IMR-90 (cell line): Measurements from ENCODE around the gene TRAFD1. TPM values are rescaled to one million over a fixed set of nuclear protein-coding genes. Genes with fewer than 3 reads are reported as not detected.

Experiments
- ATAC-seq: fragments of 200-7000 bp; cut with Tn5 transposase; 2 replicates; pipeline ENCODE4 v1.9.1; 2020; ENCODE audit warnings: low read depth, mild to moderate bottlenecking, moderate library complexity
- BruUV-seq: library from RNA; stranded (reverse); fragments of 400-500 nt; replicated peaks from 2 replicates; lab custom pipeline; 2021; lab: Mats Ljungman, UMichigan
- CTCF ChIA-PET: fragments of 300-600 bp; formaldehyde crosslinking; extraction: SDS; loops from one replicate; lab custom pipeline; 2021; ENCODE audit warnings: antibody characterized with exemption; lab: Yijun Ruan, JAX
- POLR2A ChIA-PET: fragments of 300-600 bp; sonication (Branson Sonifier 250); formaldehyde crosslinking; loops from one replicate; lab custom pipeline; 2022; ENCODE audit warnings: antibody characterized with exemption; ENCODE audit not compliant: unreplicated experiment; lab: Charles Lee
- DNase-seq: peaks from one replicate; pipeline ENCODE4 v3.0.0; 2013
- H2AFZ ChIP-seq: replicated peaks from 2 replicates; pipeline ENCODE3; 2013; ENCODE audit warnings: low read length, mild to moderate bottlenecking; ENCODE audit not compliant: poor library complexity
- H2AK5ac ChIP-seq: 2 replicates; pipeline ENCODE4 v1.6.1; 2013; ENCODE audit warnings: low read depth, low read length, inconsistent platforms
- H2AK9ac ChIP-seq: replicated peaks from 2 replicates; pipeline ENCODE3; 2013; ENCODE audit warnings: mild to moderate bottlenecking, low read depth, low read length, moderate library complexity; ENCODE audit not compliant: poor library complexity
- H2BK120ac ChIP-seq: 2 replicates; pipeline ENCODE4 v1.6.1; 2013; ENCODE audit warnings: low read depth, low read length, inconsistent platforms
- H2BK15ac ChIP-seq: 3 replicates; pipeline ENCODE4 v1.6.1; 2013; ENCODE audit warnings: low read depth, low read length, inconsistent platforms
- H2BK20ac ChIP-seq: 2 replicates; pipeline ENCODE4 v1.6.1; 2013; ENCODE audit warnings: low read depth, mild to moderate bottlenecking, inconsistent platforms, low read length, moderate library complexity
- H2BK5ac ChIP-seq: 2 replicates; pipeline ENCODE4 v1.6.1; 2013; ENCODE audit warnings: mild to moderate bottlenecking, low read depth, low read length, inconsistent platforms; ENCODE audit not compliant: poor library complexity, severe bottlenecking
- H3K14ac ChIP-seq: replicated peaks from 2 replicates; pipeline ENCODE4 v1.6.1; 2013; ENCODE audit warnings: low read depth, low read length, inconsistent platforms
- H3K18ac ChIP-seq: 2 replicates; pipeline ENCODE4 v1.6.1; 2013; ENCODE audit warnings: low read depth, low read length, control low read depth
- H3K23ac ChIP-seq: 2 replicates; pipeline ENCODE4 v1.6.1; 2013; ENCODE audit warnings: low read depth, low read length, inconsistent platforms
- H3K27ac ChIP-seq: 2 replicates; pipeline ENCODE4 v1.5.1; 2013; ENCODE audit warnings: mild to moderate bottlenecking, control low read depth, low read length; ENCODE audit not compliant: insufficient read depth
- H3K27me3 ChIP-seq: 2 replicates; pipeline ENCODE4 v1.6.1; 2013; ENCODE audit warnings: low read length; ENCODE audit not compliant: control insufficient read depth, insufficient read depth
- H3K36me3 ChIP-seq: 2 replicates; pipeline ENCODE4 v1.6.1; 2013; ENCODE audit warnings: low read length, mixed read lengths; ENCODE audit not compliant: control insufficient read depth, insufficient read depth
- H3K4ac ChIP-seq: 2 replicates; pipeline ENCODE4 v1.6.1; 2013; ENCODE audit warnings: low read depth, low read length, inconsistent platforms
- H3K4me1 ChIP-seq: 2 replicates; pipeline ENCODE4 v1.6.1; 2013; ENCODE audit warnings: low read length, mixed read lengths; ENCODE audit not compliant: control insufficient read depth, insufficient read depth
- H3K4me2 ChIP-seq: 2 replicates; pipeline ENCODE4 v1.6.1; 2013; ENCODE audit warnings: low read depth, mild to moderate bottlenecking, control low read depth, low read length, moderate library complexity
- H3K4me3 ChIP-seq: 2 replicates; pipeline ENCODE4 v1.5.1; 2013; ENCODE audit warnings: low read depth, mild to moderate bottlenecking, control low read depth, low read length, moderate library complexity; ENCODE audit not compliant: insufficient read depth
- H3K56ac ChIP-seq: 2 replicates; pipeline ENCODE4 v1.6.1; 2013; ENCODE audit warnings: low read length, inconsistent platforms; ENCODE audit not compliant: insufficient read depth; ENCODE audit errors: extremely low read depth
- H3K79me1 ChIP-seq, 2 experiments: 2 replicates each; pipeline ENCODE4 v1.6.1; 2013; ENCODE audit warnings: low read length in 2 of 2, inconsistent platforms in 1 of 2, low read depth in 1 of 2
- H3K9ac ChIP-seq: 2 replicates; pipeline ENCODE4 v1.6.1; 2013; ENCODE audit warnings: low read depth, low read length, control low read depth
- H3K9me1 ChIP-seq: 2 replicates; pipeline ENCODE4 v1.6.1; 2013; ENCODE audit warnings: low read length, inconsistent platforms; ENCODE audit not compliant: insufficient read depth
- H3K9me3 ChIP-seq: 2 replicates; pipeline ENCODE4 v1.6.1; 2013; ENCODE audit warnings: low read length; ENCODE audit not compliant: control insufficient read depth, insufficient read depth
- H4K20me1 ChIP-seq: 2 replicates; pipeline ENCODE4 v1.6.1; 2013; ENCODE audit warnings: low read length, inconsistent platforms; ENCODE audit not compliant: insufficient read depth
- H4K5ac ChIP-seq: 2 replicates; pipeline ENCODE4 v1.6.1; 2013; ENCODE audit warnings: mild to moderate bottlenecking, low read depth, low read length, control low read depth
- H4K8ac ChIP-seq, 2 experiments: 2 replicates each; pipeline ENCODE4 v1.6.1; 2013; ENCODE audit warnings: low read depth in 2 of 2, low read length in 2 of 2, control low read depth in 1 of 2, inconsistent platforms in 1 of 2
- H4K91ac ChIP-seq: 2 replicates; pipeline ENCODE4 v1.6.1; 2013; ENCODE audit warnings: low read depth, low read length, inconsistent platforms; ENCODE audit not compliant: insufficient read depth
- BHLHE40 ChIP-seq: fragments of 150-350 bp; IDR thresholded peaks from 2 replicates; pipeline ENCODE4 v1.6.1; 2016; ENCODE audit warnings: mild to moderate bottlenecking, low read depth, low read length
- CEBPB ChIP-seq: IDR thresholded peaks from 2 replicates; pipeline ENCODE4 v1.6.1; 2012; ENCODE audit warnings: low read depth, low read length, improper control_type of control experiment
- CHD1 ChIP-seq: IDR thresholded peaks from 2 replicates; pipeline ENCODE4 v1.6.1; 2012; ENCODE audit warnings: low read depth, low read length, improper control_type of control experiment
- CTCF ChIP-seq: conservative IDR thresholded peaks from 2 replicates; pipeline ENCODE4 v1.5.1; 2012; ENCODE audit warnings: mild to moderate bottlenecking, low read depth, low read length, improper control_type of control experiment
- ELK1 ChIP-seq: fragments of 150-350 bp; IDR thresholded peaks from 2 replicates; pipeline ENCODE4 v1.6.1; 2016; ENCODE audit warnings: low read depth, mild to moderate bottlenecking, low read length, moderate library complexity, borderline replicate concordance
- FOS ChIP-seq: fragments of 150-350 bp; IDR thresholded peaks from 2 replicates; pipeline ENCODE4 v1.6.1; 2016; ENCODE audit warnings: low read depth, low read length
- MAFK ChIP-seq: IDR thresholded peaks from 2 replicates; pipeline ENCODE4 v1.6.1; 2012; ENCODE audit warnings: low read depth, low read length, improper control_type of control experiment
- MAZ ChIP-seq: IDR thresholded peaks from 2 replicates; pipeline ENCODE4 v1.6.1; 2012; ENCODE audit warnings: low read depth, mild to moderate bottlenecking, low read length, improper control_type of control experiment, moderate library complexity, borderline replicate concordance
- MXI1 ChIP-seq: IDR thresholded peaks from 2 replicates; pipeline ENCODE4 v1.6.1; 2012; ENCODE audit warnings: low read depth, mild to moderate bottlenecking, low read length, moderate library complexity, borderline replicate concordance
- POLR2A ChIP-seq: IDR thresholded peaks from 2 replicates; pipeline ENCODE4 v1.6.1; 2012; ENCODE audit warnings: mild to moderate bottlenecking, low read depth, low read length
- RAD21 ChIP-seq: IDR thresholded peaks from 2 replicates; pipeline ENCODE4 v1.6.1; 2012; ENCODE audit warnings: low read length, improper control_type of control experiment
- RCOR1 ChIP-seq: IDR thresholded peaks from 2 replicates; pipeline ENCODE4 v1.6.1; 2012; ENCODE audit warnings: mild to moderate bottlenecking, low read length, improper control_type of control experiment; ENCODE audit not compliant: insufficient replicate concordance
- RFX5 ChIP-seq: IDR thresholded peaks from 2 replicates; pipeline ENCODE4 v1.8.0; 2012; ENCODE audit warnings: low read depth, mild to moderate bottlenecking, low read length, moderate library complexity
- SMC3 ChIP-seq: fragments of 150-350 bp; IDR thresholded peaks from 2 replicates; pipeline ENCODE4 v1.6.1; 2016; ENCODE audit warnings: low read depth, mild to moderate bottlenecking, antibody characterized with exemption, low read length, moderate library complexity
- WGBS, 2 experiments: methylation state at CpG; one replicate each; pipeline versions ENCODE4 v1.1.5 to v1.1.7; 2013; ENCODE audit warnings: missing lambda C conversion rate in 2 of 2; ENCODE audit not compliant: insufficient read length in 1 of 2; ENCODE audit errors: extremely low coverage in 2 of 2; 5-methylcytosine and 5-hydroxymethylcytosine counted together
- dilution Hi-C: fragments of 300-500 bp; cut with HindIII; formaldehyde crosslinking; loops from one replicate; pipeline ENCODE4 v1.14.3; 2018; ENCODE audit warnings: low sequenced_read_pairs; ENCODE audit not compliant: unreplicated experiment
- in situ Hi-C: fragments of 300-500 bp; cut with MboI; formaldehyde crosslinking; loops from 3 replicates; pipeline ENCODE4 v1.14.3; 2019; ENCODE audit warnings: low sequenced_read_pairs, inconsistent platforms, mixed read lengths
- intact Hi-C: fragments of 100-400 bp; cut with micrococcal nuclease; formaldehyde crosslinking; loops from 2 replicates; pipeline ENCODE4 v1.10.0; 2022
- polyA plus RNA-seq, 3 experiments: library from polyadenylated mRNA; depleted of rRNA; stranded (reverse); fragments of >200 nt; gene quantifications; 2 replicates each; pipeline ENCODE4 v1.2.3, GENCODE V29; 2012; ENCODE audit warnings: low replicate concordance in 1 of 3
- total RNA-seq: library from RNA; depleted of rRNA; stranded (reverse); fragments of >200 nt; gene quantifications from 2 replicates; pipeline ENCODE4 v1.2.3, GENCODE V29; 2012
- TF ChIP-seq, protein P1 (sequence below): fragments of 150-350 bp; IDR thresholded peaks from 2 replicates; pipeline ENCODE4 v1.6.1; 2017; ENCODE audit warnings: mild to moderate bottlenecking, antibody characterized with exemption, low read length, low read depth

The TRAFD1 gene
- total and polyA plus RNA-seq, 2 of the 4 experiments (the other 2 are of a cell fraction), result 41.3 to 70.4 TPM

GRCh38 chr12:112164011-112164660, 38.8 kb downstream of the TRAFD1 start:
- Histone ChIP-seq H3K9me1 (no peaks in the 10 kb centered on the region), H2BK15ac (no peak overlapping the region), H3K9me3 (no peaks in the 10 kb centered on the region), H3K79me1 (no peaks in the 10 kb centered on the region), H2BK20ac (no peak overlapping the region), H2AK5ac (no peak overlapping the region), H2BK120ac (no peak overlapping the region), H3K4me3 (no peak overlapping the region), H3K27ac (no peak overlapping the region), H2AK9ac (no peak overlapping the region), H3K18ac (no peak overlapping the region), H3K56ac (no peak overlapping the region), H2BK5ac (no peak overlapping the region), H3K9ac (no peak overlapping the region), H4K20me1 (no peaks in the 10 kb centered on the region), H3K36me3 (peaks cover 49% of the 10 kb centered on the region), H3K4me2 (no peak overlapping the region), H4K5ac (no peak overlapping the region), H2AFZ (no peak overlapping the region), H4K8ac (no peak overlapping the region), H3K4ac (no peak overlapping the region), H4K91ac (no peak overlapping the region), H3K4me1 (no peaks in the 10 kb centered on the region), H3K14ac (no peak overlapping the region), H3K27me3 (no peaks in the 10 kb centered on the region), H3K23ac (no peak overlapping the region)
- in situ Hi-C loops (no loop called here), intact Hi-C loops (no loop called here), dilution Hi-C loops (no loop called here)
- WGBS, 2 experiments, result 98% methylated on average over 7 of the region's 26 CpGs; no CpG with 5 or more reads in 1 of the 2 experiments
- ATAC-seq (no peak), DNase-seq (no peak)
- POLR2A ChIA-PET, result no interaction called here
- no TSS peak for BruUV-seq
- CTCF ChIA-PET, result no interaction called here
- no peak for TF ChIP-seq SMC3
- TF ChIP-seq CHD1, result no peak
- TF ChIP-seq MAFK, result no peak
- no peak for TF ChIP-seq BHLHE40
- TF ChIP-seq FOS, result no peak
- TF ChIP-seq CTCF, result no peak
- TF ChIP-seq, protein P1, sequence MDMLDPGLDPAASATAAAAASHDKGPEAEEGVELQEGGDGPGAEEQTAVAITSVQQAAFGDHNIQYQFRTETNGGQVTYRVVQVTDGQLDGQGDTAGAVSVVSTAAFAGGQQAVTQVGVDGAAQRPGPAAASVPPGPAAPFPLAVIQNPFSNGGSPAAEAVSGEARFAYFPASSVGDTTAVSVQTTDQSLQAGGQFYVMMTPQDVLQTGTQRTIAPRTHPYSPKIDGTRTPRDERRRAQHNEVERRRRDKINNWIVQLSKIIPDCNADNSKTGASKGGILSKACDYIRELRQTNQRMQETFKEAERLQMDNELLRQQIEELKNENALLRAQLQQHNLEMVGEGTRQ, result no peak
- TF ChIP-seq MXI1, result no peak
- no peak for TF ChIP-seq POLR2A
- TF ChIP-seq RCOR1, result no peak
- no peak for TF ChIP-seq MAZ
- no peak for TF ChIP-seq ELK1
- TF ChIP-seq CEBPB, result no peak
- TF ChIP-seq RAD21, result no peak
- no peak for TF ChIP-seq RFX5
